Esophagus squamous epithelium (tissue), 4 donors: ENCODE results near the gene CAPS2.

Source experiments
- POLR2A ChIP-seq, 4 donors: fragments of 450-650 bp; IDR thresholded peaks; one replicate each; pipeline ENCODE4 v1.6.1; 2017; ENCODE audit warnings: antibody characterized with exemption in 4 of 4, mild to moderate bottlenecking in 4 of 4, moderate library complexity in 3 of 4
- TF ChIP-seq, protein P1 (sequence below), 6 experiments: fragments of 450-650 bp in 4 of 6; fragments of 200-600 bp in 2 of 6; sonication (generic) in 2 of 6; IDR thresholded peaks; one replicate each; pipeline ENCODE4 v1.5.1; 2016 to 2019; ENCODE audit warnings: antibody characterized with exemption in 6 of 6, mild to moderate bottlenecking in 4 of 6, moderate library complexity in 4 of 6

DNA sequence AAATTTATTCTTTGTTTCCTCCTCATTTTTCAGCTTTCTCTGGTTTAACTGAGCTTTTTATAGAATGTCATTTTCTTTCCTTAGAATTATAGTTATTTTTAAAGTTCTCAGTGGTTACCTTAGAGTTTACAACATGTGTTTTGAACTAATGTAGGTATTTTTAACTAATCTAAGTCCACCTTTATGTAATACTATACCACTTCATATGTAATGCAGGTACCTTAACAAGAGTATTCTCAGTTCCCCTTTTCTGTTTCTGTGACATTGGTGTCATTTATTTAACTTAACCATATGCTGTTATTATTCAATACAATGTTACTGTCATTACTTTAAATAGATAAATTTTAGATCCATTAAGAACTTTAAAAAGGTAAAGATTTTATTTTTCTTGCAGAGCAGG, 90.1 kb downstream of the CAPS2 start:
- TF ChIP-seq, protein P1, sequence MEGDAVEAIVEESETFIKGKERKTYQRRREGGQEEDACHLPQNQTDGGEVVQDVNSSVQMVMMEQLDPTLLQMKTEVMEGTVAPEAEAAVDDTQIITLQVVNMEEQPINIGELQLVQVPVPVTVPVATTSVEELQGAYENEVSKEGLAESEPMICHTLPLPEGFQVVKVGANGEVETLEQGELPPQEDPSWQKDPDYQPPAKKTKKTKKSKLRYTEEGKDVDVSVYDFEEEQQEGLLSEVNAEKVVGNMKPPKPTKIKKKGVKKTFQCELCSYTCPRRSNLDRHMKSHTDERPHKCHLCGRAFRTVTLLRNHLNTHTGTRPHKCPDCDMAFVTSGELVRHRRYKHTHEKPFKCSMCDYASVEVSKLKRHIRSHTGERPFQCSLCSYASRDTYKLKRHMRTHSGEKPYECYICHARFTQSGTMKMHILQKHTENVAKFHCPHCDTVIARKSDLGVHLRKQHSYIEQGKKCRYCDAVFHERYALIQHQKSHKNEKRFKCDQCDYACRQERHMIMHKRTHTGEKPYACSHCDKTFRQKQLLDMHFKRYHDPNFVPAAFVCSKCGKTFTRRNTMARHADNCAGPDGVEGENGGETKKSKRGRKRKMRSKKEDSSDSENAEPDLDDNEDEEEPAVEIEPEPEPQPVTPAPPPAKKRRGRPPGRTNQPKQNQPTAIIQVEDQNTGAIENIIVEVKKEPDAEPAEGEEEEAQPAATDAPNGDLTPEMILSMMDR (IDR thresholded peaks at IDR 0.05), result no peak
- TF ChIP-seq POLR2A (IDR thresholded peaks at IDR 0.05), result no peak
